Caco-2 (cell line): ENCODE measurements around the gene DARS2. TPM values are rescaled to one million over a fixed set of nuclear protein-coding genes. Genes with fewer than 3 reads are reported as not detected.
A peak's percentile ranks its signal among the peaks of the same experiment; 100 is the strongest.
"Not testable (repeated sequence)": the region's sequence is repeated elsewhere in the genome, so short reads cannot be mapped to it uniquely, and the experiment has no call there.

Experiments used
- BruUV-seq: library from RNA; stranded (reverse); fragments of 400-500 nt; replicated peaks from 2 replicates; lab custom pipeline; 2021; lab: Mats Ljungman, UMichigan
- CTCF ChIA-PET: fragments of 300-600 bp; sonication (Branson Sonifier 250); formaldehyde crosslinking; loops from one replicate; lab custom pipeline; 2022; ENCODE audit warnings: antibody characterized with exemption; lab: Charles Lee
- POLR2A ChIA-PET: fragments of 300-600 bp; sonication (Branson Sonifier 250); formaldehyde crosslinking; loops from one replicate; lab custom pipeline; 2022; ENCODE audit warnings: antibody characterized with exemption; lab: Charles Lee
- DNase-seq, 2 experiments: peaks; one replicate each; pipeline versions ENCODE4 v3.0.0 to v3.0.0-alpha.2; 2020 to 2022
- H3K27me3 ChIP-seq: replicated peaks from 2 replicates; pipeline ENCODE4 v1.6.0; 2011; ENCODE audit warnings: low read length; ENCODE audit not compliant: control insufficient read depth, insufficient read depth
- H3K36me3 ChIP-seq: 2 replicates; pipeline ENCODE4 v1.5.1; 2011; ENCODE audit warnings: low read length; ENCODE audit not compliant: control insufficient read depth, insufficient read depth
- H3K4me1 ChIP-seq: fragments of 250-450 bp; sonication (Bioruptor Pico); 2 replicates; pipeline ENCODE4 v1.5.1; 2020; ENCODE audit warnings: mild to moderate bottlenecking
- H3K4me3 ChIP-seq: 2 replicates; pipeline ENCODE4 v1.5.1; 2011; ENCODE audit warnings: low read depth, mild to moderate bottlenecking, control low read depth, low read length
- H3K9me3 ChIP-seq: fragments of 250-450 bp; sonication (Bioruptor Pico); 2 replicates; pipeline ENCODE4 v1.5.1; 2020; ENCODE audit warnings: mild to moderate bottlenecking, moderate library complexity
- H3K27ac Mint-ChIP-seq: one replicate; pipeline ENCODE4 v1.8.0; 2022; ENCODE audit warnings: mixed read lengths; ENCODE audit not compliant: unreplicated experiment
- H3K27me3 Mint-ChIP-seq: one replicate; pipeline ENCODE4 v1.8.0; 2022; ENCODE audit warnings: mixed read lengths; ENCODE audit not compliant: insufficient read depth, unreplicated experiment
- H3K36me3 Mint-ChIP-seq: one replicate; pipeline ENCODE4 v1.8.0; 2022; ENCODE audit warnings: mild to moderate bottlenecking, mixed read lengths; ENCODE audit not compliant: insufficient read depth, unreplicated experiment
- H3K4me1 Mint-ChIP-seq: one replicate; pipeline ENCODE4 v1.8.0; 2022; ENCODE audit warnings: low read depth, mixed read lengths; ENCODE audit not compliant: unreplicated experiment
- H3K4me3 Mint-ChIP-seq: one replicate; pipeline ENCODE4 v1.8.0; 2022; ENCODE audit warnings: mild to moderate bottlenecking, moderate library complexity, mixed read lengths; ENCODE audit not compliant: unreplicated experiment
- H3K9me3 Mint-ChIP-seq: one replicate; pipeline ENCODE4 v1.8.0; 2022; ENCODE audit warnings: mixed read lengths; ENCODE audit not compliant: unreplicated experiment
- CTCF ChIP-seq, 2 experiments: fragments of 200-600 bp in 1 of 2; IDR thresholded peaks; 1 replicate in 1 of 2; 2 replicates in 1 of 2; pipeline versions ENCODE4 v1.5.1 to v1.8.0; 2011 to 2022; ENCODE audit warnings: antibody characterized with exemption in 1 of 2, control low read depth in 1 of 2, inconsistent platforms in 1 of 2, low read depth in 1 of 2, low read length in 1 of 2, mild to moderate bottlenecking in 1 of 2, moderate library complexity in 1 of 2; ENCODE audit not compliant: insufficient read depth in 1 of 2, severe bottlenecking in 1 of 2, unreplicated experiment in 1 of 2
- intact Hi-C: fragments of 100-400 bp; cut with micrococcal nuclease; formaldehyde crosslinking; loops from one replicate; pipeline ENCODE4 v1.10.0; 2022; ENCODE audit not compliant: unreplicated experiment
- total RNA-seq: library from RNA; stranded (reverse); gene quantifications from 2 replicates; pipeline ENCODE4 v1.2.3, GENCODE V29; 2022

DARS2 gene
- total RNA-seq, 1 experiment from 2014 or later, result 41.3 TPM

GRCh38 chr1:173861731-173862145 is 37.3 kb downstream of the DARS2 start:
- Histone ChIP-seq H3K4me3 (no peak overlapping the region), H3K4me1 (peaks cover 7% of the 10 kb centered on the region; the same call in 1 of the 2 replicates), H3K36me3 (peaks cover 5% of the 10 kb centered on the region; the same call in 1 of the 2 replicates), H3K9me3 (no peaks in the 10 kb centered on the region), H3K27me3 (no peaks in the 10 kb centered on the region)
- Mint-ChIP-seq H3K36me3 (peaks cover 94% of the 10 kb centered on the region), H3K27me3 (no peaks in the 10 kb centered on the region), H3K27ac (peak overlapping the region; percentile 77), H3K4me3 (no peak overlapping the region), H3K9me3 (no peaks in the 10 kb centered on the region), H3K4me1 (no peaks in the 10 kb centered on the region)
- DNase-seq, result peak in 1 of 2 experiments; percentile 59
- BruUV-seq, result no TSS peak
- no peak for TF ChIP-seq CTCF (IDR thresholded peaks at IDR 0.05; ENCODE audit: insufficient read depth in 1 of 2, low read depth in 1 of 2, low read length in 1 of 2, severe bottlenecking in 1 of 2, unreplicated experiment in 1 of 2)
- POLR2A ChIA-PET, result interaction anchor here (1.2 kb wide), 1 partner anchor 161 kb away, joined by 7 read pairs; no protein-coding TSS in a partner anchor
- CTCF ChIA-PET, result interaction anchor here (0.7 kb wide), 1 partner anchor 147 kb away, joined by 3 read pairs; the partner anchor contains the start of gene KLHL20
- intact Hi-C loops, result no loop called here

DNA sequence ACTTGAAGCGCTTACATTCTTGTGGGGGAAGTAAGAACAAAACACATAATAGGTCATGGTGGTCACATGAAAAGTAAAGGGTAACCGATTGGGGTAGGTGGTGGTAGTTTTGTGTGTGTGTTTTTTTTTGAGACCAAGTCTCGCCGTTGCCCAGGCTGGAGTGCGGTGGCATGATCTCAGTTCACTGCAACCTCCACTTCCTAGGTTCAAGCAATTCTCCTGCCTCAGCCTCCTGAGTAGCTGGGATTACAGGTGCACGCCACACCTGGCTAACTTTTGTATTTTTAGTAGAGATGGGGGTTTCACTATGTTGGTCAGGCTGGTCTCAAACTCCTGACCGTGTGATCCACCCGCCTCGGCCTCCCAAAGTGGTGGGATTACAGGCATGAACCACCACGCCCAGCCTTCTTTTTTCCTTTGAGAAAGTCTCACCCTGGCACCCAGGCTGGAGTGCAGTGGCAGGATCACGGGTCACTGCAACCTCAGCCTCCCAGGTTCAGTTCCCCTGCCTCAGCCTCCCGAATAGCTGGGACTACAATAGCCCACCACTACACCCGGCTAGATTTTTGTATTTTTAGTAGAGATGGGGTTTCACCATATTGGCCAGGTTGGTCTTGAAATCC is 37.8 kb downstream of the DARS2 start:
- BruUV-seq, H3K4me1 Mint-ChIP-seq, H3K4me3 Mint-ChIP-seq, H3K27me3 ChIP-seq, H3K36me3 ChIP-seq, H3K9me3 Mint-ChIP-seq, H3K27me3 Mint-ChIP-seq, H3K4me1 ChIP-seq, H3K9me3 ChIP-seq, CTCF ChIA-PET, H3K4me3 ChIP-seq, intact Hi-C loops: not testable (repeated sequence)
- POLR2A ChIA-PET, result interaction anchor here (0.8 to 1.2 kb wide), 2 partner anchors 160 to 384 kb away, joined by 7 read pairs; no protein-coding TSS in a partner anchor
- DNase-seq, result peak in 1 of 2 experiments; percentile 46
- peaks cover 94% of the 10 kb centered on the region for H3K36me3 Mint-ChIP-seq
- peak overlapping the region; percentile 77 for H3K27ac Mint-ChIP-seq

- Histone ChIP-seq H3K27me3 (no peaks in the 10 kb centered on the region), H3K9me3 (no peaks in the 10 kb centered on the region), H3K4me1 (peaks cover 7% of the 10 kb centered on the region; the same call in 1 of the 2 replicates), H3K4me3 (no peak overlapping the region), H3K36me3 (peaks cover 5% of the 10 kb centered on the region; the same call in 1 of the 2 replicates)
- intact Hi-C loops, result no loop called here
- Mint-ChIP-seq H3K4me1 (peaks cover 3% of the 10 kb centered on the region), H3K9me3 (no peaks in the 10 kb centered on the region), H3K27me3 (peaks cover 3% of the 10 kb centered on the region), H3K4me3 (no peak overlapping the region), H3K36me3 (peaks cover 94% of the 10 kb centered on the region), H3K27ac (peak overlapping the region; percentile 77)
- peak in 1 of 2 experiments; percentile 44 for DNase-seq
- no peak for TF ChIP-seq CTCF (IDR thresholded peaks at IDR 0.05; ENCODE audit: insufficient read depth in 1 of 2, low read depth in 1 of 2, low read length in 1 of 2, severe bottlenecking in 1 of 2, unreplicated experiment in 1 of 2)
- POLR2A ChIA-PET, result interaction anchor here (0.8 kb wide), 1 partner anchor 384 kb away, joined by 7 read pairs; no protein-coding TSS in a partner anchor
- CTCF ChIA-PET, result no interaction called here
- no TSS peak for BruUV-seq
These were observed 38.3 kb downstream of the DARS2 start for GRCh38 chr1:173862769-173863223.
